Keratinocyte (primary cell): ENCODE results near the gene TRPC4AP.

Experiments
- EZH2 ChIP-seq: IDR thresholded peaks from one replicate; pipeline ENCODE4 v1.6.1; 2012; ENCODE audit warnings: inconsistent platforms, mild to moderate bottlenecking, low read length, moderate library complexity
- TF ChIP-seq, protein P1 (sequence below), 3 experiments: IDR thresholded peaks in 1 of 3; conservative IDR thresholded peaks in 1 of 3; optimal IDR thresholded peaks in 1 of 3; 2 replicates in 2 of 3; 3 replicates in 1 of 3; pipeline versions ENCODE3 to v1.5.1; 2011; ENCODE audit warnings: low read length in 3 of 3, mild to moderate bottlenecking in 3 of 3, moderate library complexity in 2 of 3, control low read depth in 1 of 3, inconsistent platforms in 1 of 3; ENCODE audit not compliant: insufficient read depth in 2 of 3; ENCODE audit errors: extremely low read depth in 1 of 3

- TF ChIP-seq, protein P1, sequence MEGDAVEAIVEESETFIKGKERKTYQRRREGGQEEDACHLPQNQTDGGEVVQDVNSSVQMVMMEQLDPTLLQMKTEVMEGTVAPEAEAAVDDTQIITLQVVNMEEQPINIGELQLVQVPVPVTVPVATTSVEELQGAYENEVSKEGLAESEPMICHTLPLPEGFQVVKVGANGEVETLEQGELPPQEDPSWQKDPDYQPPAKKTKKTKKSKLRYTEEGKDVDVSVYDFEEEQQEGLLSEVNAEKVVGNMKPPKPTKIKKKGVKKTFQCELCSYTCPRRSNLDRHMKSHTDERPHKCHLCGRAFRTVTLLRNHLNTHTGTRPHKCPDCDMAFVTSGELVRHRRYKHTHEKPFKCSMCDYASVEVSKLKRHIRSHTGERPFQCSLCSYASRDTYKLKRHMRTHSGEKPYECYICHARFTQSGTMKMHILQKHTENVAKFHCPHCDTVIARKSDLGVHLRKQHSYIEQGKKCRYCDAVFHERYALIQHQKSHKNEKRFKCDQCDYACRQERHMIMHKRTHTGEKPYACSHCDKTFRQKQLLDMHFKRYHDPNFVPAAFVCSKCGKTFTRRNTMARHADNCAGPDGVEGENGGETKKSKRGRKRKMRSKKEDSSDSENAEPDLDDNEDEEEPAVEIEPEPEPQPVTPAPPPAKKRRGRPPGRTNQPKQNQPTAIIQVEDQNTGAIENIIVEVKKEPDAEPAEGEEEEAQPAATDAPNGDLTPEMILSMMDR (optimal IDR thresholded peaks at IDR 0.05 in 1 of 3, IDR thresholded peaks at IDR 0.05 in 1 of 3, conservative IDR thresholded peaks at IDR 0.05 in 1 of 3; ENCODE audit: extremely low read depth in 1 of 3, insufficient read depth in 2 of 3, low read length in 3 of 3), result no peak
- no peak for TF ChIP-seq EZH2
Observed at GRCh38 chr20:35017099-35017835, 75.3 kb downstream of the TRPC4AP start.
